HEK293 (cell line): ENCODE data around the gene CSNK1G2.

Source experiments
- CTCF ChIA-PET: fragments of 350-600 bp; formaldehyde crosslinking; extraction: SDS; loops from one replicate; lab custom pipeline; 2021; ENCODE audit warnings: antibody characterized with exemption; lab: Yijun Ruan, JAX
- POLR2A ChIA-PET: fragments of 300-600 bp; formaldehyde crosslinking; extraction: SDS; loops from one replicate; lab custom pipeline; 2020; ENCODE audit warnings: antibody characterized with exemption, inconsistent platforms; lab: Yijun Ruan, JAX
- H3K27ac ChIP-seq: fragments of 200-500 bp; sonication (Bioruptor generic); 2 replicates; pipeline ENCODE4 v1.5.1; 2014; ENCODE audit warnings: low read depth, low read length, control low read depth, inconsistent platforms; ENCODE audit errors: extremely low read depth
- H3K36me3 ChIP-seq, 2 experiments: fragments of 200-500 bp in 1 of 2; sonication (Bioruptor generic) in 1 of 2; 1 replicate in 1 of 2; 2 replicates in 1 of 2; pipeline ENCODE4 v1.5.1; 2014 to 2017; ENCODE audit warnings: inconsistent platforms in 2 of 2, low read length in 2 of 2; ENCODE audit not compliant: control insufficient read depth in 2 of 2, insufficient read depth in 1 of 2
- H3K4me1 ChIP-seq: fragments of 200-500 bp; sonication (Bioruptor generic); 2 replicates; pipeline ENCODE4 v1.5.1; 2014; ENCODE audit warnings: mild to moderate bottlenecking, low read length, inconsistent platforms; ENCODE audit not compliant: control insufficient read depth, insufficient read depth
- H3K4me3 ChIP-seq: 2 replicates; pipeline ENCODE4 v1.5.1; 2011; ENCODE audit warnings: low read depth, mild to moderate bottlenecking, control low read depth, low read length, moderate library complexity
- H3K9me3 ChIP-seq: fragments of 200-500 bp; sonication (Bioruptor generic); 2 replicates; pipeline ENCODE4 v1.5.1; 2014; ENCODE audit warnings: low read depth, low read length, inconsistent platforms; ENCODE audit not compliant: control insufficient read depth, insufficient read depth
- GLIS1 ChIP-seq: fragments of 450-650 bp; formaldehyde crosslinking; IDR thresholded peaks from 2 replicates; pipeline ENCODE4 v1.5.1; 2016; ENCODE audit warnings: missing biosample characterization, missing genetic modification characterization
- KLF1 ChIP-seq: fragments of 450-650 bp; formaldehyde crosslinking; IDR thresholded peaks from 2 replicates; pipeline ENCODE4 v1.5.1; 2016; ENCODE audit warnings: missing biosample characterization, missing genetic modification characterization
- KLF16 ChIP-seq: fragments of 450-650 bp; formaldehyde crosslinking; IDR thresholded peaks from 2 replicates; pipeline ENCODE4 v1.5.1; 2017; ENCODE audit warnings: missing biosample characterization, missing genetic modification characterization
- KLF8 ChIP-seq: fragments of 450-650 bp; formaldehyde crosslinking; IDR thresholded peaks from 2 replicates; pipeline ENCODE4 v1.5.1; 2016; ENCODE audit warnings: missing biosample characterization, missing genetic modification characterization
- MYNN ChIP-seq: fragments of 450-650 bp; formaldehyde crosslinking; IDR thresholded peaks from 2 replicates; pipeline ENCODE4 v1.5.1; 2016; ENCODE audit warnings: missing biosample characterization, missing genetic modification characterization, borderline replicate concordance
- SP2 ChIP-seq: fragments of 450-650 bp; formaldehyde crosslinking; IDR thresholded peaks from 2 replicates; pipeline ENCODE4 v1.5.1; 2016; ENCODE audit warnings: missing biosample characterization, missing genetic modification characterization
- ZBTB48 ChIP-seq: fragments of 450-650 bp; formaldehyde crosslinking; IDR thresholded peaks from 2 replicates; pipeline ENCODE4 v1.5.1; 2016; ENCODE audit warnings: missing biosample characterization, missing genetic modification characterization
- ZBTB7A ChIP-seq: fragments of 450-650 bp; formaldehyde crosslinking; IDR thresholded peaks from 2 replicates; pipeline ENCODE4 v1.5.1; 2016; ENCODE audit warnings: low read depth, missing biosample characterization, missing genetic modification characterization
- ZNF501 ChIP-seq: fragments of 450-650 bp; formaldehyde crosslinking; IDR thresholded peaks from 2 replicates; pipeline ENCODE4 v1.5.1; 2016; ENCODE audit warnings: missing biosample characterization, missing genetic modification characterization
- ZNF600 ChIP-seq: fragments of 450-650 bp; formaldehyde crosslinking; IDR thresholded peaks from 2 replicates; pipeline ENCODE4 v1.5.1; 2016; ENCODE audit warnings: missing biosample characterization, missing genetic modification characterization
- ZNF777 ChIP-seq: fragments of 450-650 bp; formaldehyde crosslinking; IDR thresholded peaks from 2 replicates; pipeline ENCODE4 v1.5.1; 2017; ENCODE audit warnings: missing biosample characterization, missing genetic modification characterization, borderline replicate concordance
- ZSCAN30 ChIP-seq: fragments of 450-650 bp; IDR thresholded peaks from 2 replicates; pipeline ENCODE4 v1.5.1; 2018; ENCODE audit warnings: missing biosample characterization, mild to moderate bottlenecking, missing genetic modification characterization, moderate library complexity
- ZXDB ChIP-seq: fragments of 450-650 bp; formaldehyde crosslinking; IDR thresholded peaks from 2 replicates; pipeline ENCODE4 v1.5.1; 2016; ENCODE audit warnings: missing biosample characterization, missing genetic modification characterization
- TF ChIP-seq, protein P1 (sequence below): fragments of 450-650 bp; formaldehyde crosslinking; IDR thresholded peaks from 2 replicates; pipeline ENCODE4 v1.5.1; 2017; ENCODE audit warnings: missing biosample characterization, missing genetic modification characterization
- TF ChIP-seq, protein P2 (sequence below): fragments of 450-650 bp; formaldehyde crosslinking; IDR thresholded peaks from 2 replicates; pipeline ENCODE4 v1.5.1; 2016; ENCODE audit warnings: missing biosample characterization, missing genetic modification characterization
- TF ChIP-seq, protein P3 (sequence below): fragments of 450-650 bp; formaldehyde crosslinking; conservative IDR thresholded peaks from 2 replicates; pipeline ENCODE4 v1.5.1; 2016; ENCODE audit warnings: low read depth, missing biosample characterization, missing genetic modification characterization
- TF ChIP-seq, protein P4 (sequence below): fragments of 450-650 bp; formaldehyde crosslinking; IDR thresholded peaks from 2 replicates; pipeline ENCODE4 v1.5.1; 2016; ENCODE audit warnings: missing biosample characterization, missing genetic modification characterization
- TF ChIP-seq, protein P5 (sequence below): fragments of 450-650 bp; formaldehyde crosslinking; IDR thresholded peaks from 2 replicates; pipeline ENCODE4 v1.5.1; 2017; ENCODE audit warnings: missing biosample characterization, missing genetic modification characterization
- TF ChIP-seq, protein P6 (sequence below): fragments of 450-650 bp; formaldehyde crosslinking; IDR thresholded peaks from 2 replicates; pipeline ENCODE4 v1.5.1; 2016; ENCODE audit warnings: missing biosample characterization, missing genetic modification characterization

Gene CSNK1G2

DNA sequence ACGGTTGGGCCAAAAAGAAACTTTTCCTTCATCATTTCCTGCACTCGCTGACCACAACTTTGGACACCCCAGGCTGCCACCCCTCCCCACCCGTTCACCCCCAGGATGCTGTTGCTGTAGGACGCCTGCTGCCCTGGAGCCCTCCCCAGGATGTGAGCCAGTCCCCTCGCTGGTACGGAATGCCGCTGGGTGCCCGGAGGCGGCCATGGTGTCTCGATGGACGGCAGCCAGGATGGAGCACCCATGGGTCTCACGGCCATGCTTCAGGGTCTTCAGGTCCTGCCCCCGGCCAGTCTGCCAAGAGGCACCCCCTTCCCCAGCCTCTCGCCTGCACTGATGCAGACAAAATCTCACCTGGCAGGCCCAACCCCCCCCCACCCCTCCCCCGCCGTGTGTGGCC is 15.4 kb upstream of the CSNK1G2 start:
- no peak overlapping the region for H3K27ac ChIP-seq
- CTCF ChIA-PET, result no interaction called here
- POLR2A ChIA-PET, result no interaction called here
- H3K4me3 ChIP-seq, result no peak overlapping the region
- peaks cover 0 to 38% of the 10 kb centered on the region in 2 experiments; a peak in 2 of 3 replicates for H3K36me3 ChIP-seq
- no peaks in the 10 kb centered on the region for H3K9me3 ChIP-seq
- TF ChIP-seq, protein P1, sequence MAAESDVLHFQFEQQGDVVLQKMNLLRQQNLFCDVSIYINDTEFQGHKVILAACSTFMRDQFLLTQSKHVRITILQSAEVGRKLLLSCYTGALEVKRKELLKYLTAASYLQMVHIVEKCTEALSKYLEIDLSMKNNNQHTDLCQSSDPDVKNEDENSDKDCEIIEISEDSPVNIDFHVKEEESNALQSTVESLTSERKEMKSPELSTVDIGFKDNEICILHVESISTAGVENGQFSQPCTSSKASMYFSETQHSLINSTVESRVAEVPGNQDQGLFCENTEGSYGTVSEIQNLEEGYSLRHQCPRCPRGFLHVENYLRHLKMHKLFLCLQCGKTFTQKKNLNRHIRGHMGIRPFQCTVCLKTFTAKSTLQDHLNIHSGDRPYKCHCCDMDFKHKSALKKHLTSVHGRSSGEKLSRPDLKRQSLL (tag by site-specific recombination), result no peak
- 0 out of 2 replicates have a peak, but pooled peaks have one; percentile 30 for TF ChIP-seq ZNF600 (tag by site-specific recombination)
- H3K4me1 ChIP-seq, result no peaks in the 10 kb centered on the region

DNA sequence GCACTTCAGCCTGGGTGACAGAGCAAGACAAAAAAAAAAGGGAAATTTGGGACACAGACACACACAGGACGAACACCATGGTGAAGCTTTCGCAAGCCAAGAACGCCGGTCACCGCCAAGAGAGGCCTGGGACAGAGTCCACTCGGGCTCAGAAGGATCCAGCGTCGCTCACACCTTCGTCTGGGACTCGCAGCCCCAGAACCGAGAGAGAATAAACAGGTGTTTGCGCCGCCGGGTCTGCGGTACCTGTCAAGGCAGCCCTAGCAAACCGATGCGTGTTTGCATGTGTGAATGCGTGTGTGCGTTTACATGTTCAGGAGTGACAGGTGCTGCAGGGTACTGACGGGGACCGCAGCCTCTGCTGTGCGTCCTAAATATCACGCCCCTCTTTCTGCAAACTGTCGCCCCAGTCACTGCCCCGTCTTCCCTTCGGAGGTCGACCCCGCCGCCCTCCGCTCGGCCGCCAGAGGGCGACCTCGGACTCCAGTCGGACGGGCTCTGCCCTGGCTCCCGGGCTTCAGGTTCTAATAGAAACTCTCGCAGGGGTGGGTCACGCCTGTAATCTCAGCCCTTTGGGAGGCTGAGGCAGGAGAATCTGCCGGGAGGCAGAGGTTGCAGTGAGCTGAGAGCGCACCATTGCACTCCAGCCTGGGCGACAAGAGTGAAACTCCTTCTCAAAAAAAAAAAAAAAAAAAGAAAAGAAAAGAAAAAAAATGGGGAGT is 11.8 kb upstream of the CSNK1G2 start:
- POLR2A ChIA-PET, result interaction anchor here (0.9 kb wide), 1 partner anchor 16 kb away, joined by 7 read pairs; no protein-coding TSS in a partner anchor
- H3K27ac ChIP-seq, result no peak overlapping the region
- peaks cover 0 to 7% of the 10 kb centered on the region in 2 experiments; a peak in 2 of 3 replicates for H3K36me3 ChIP-seq
- no peaks in the 10 kb centered on the region for H3K9me3 ChIP-seq
- H3K4me1 ChIP-seq, result no peaks in the 10 kb centered on the region
- CTCF ChIA-PET, result interaction anchor here (0.6 to 1.7 kb wide), 21 partner anchors 9 to 343 kb away, joined by 3 to 8 read pairs (median 4); no protein-coding TSS in a partner anchor
- H3K4me3 ChIP-seq, result peak overlapping the region; percentile 2
- TF ChIP-seq ZSCAN30 (peak; percentile 81), KLF8 (tag by site-specific recombination) (peak; percentile 57; the same call in 1 of the 2 replicates), ZBTB48 (tag by site-specific recombination) (no peak), GLIS1 (tag by site-specific recombination) (no peak), ZNF777 (tag by site-specific recombination) (no peak), KLF16 (tag by site-specific recombination) (no peak), SP2 (tag by site-specific recombination) (peak; percentile 10; the same call in 1 of the 2 replicates), MYNN (tag by site-specific recombination) (no peak), ZXDB (tag by site-specific recombination) (peak; percentile 58), KLF1 (tag by site-specific recombination) (peak; percentile 27; the same call in 1 of the 2 replicates), ZBTB7A (0 out of 2 replicates have a peak, but pooled peaks have one; percentile 7), ZNF501 (tag by site-specific recombination) (0 out of 2 replicates have a peak, but pooled peaks have one; percentile 21)
- TF ChIP-seq, protein P2, sequence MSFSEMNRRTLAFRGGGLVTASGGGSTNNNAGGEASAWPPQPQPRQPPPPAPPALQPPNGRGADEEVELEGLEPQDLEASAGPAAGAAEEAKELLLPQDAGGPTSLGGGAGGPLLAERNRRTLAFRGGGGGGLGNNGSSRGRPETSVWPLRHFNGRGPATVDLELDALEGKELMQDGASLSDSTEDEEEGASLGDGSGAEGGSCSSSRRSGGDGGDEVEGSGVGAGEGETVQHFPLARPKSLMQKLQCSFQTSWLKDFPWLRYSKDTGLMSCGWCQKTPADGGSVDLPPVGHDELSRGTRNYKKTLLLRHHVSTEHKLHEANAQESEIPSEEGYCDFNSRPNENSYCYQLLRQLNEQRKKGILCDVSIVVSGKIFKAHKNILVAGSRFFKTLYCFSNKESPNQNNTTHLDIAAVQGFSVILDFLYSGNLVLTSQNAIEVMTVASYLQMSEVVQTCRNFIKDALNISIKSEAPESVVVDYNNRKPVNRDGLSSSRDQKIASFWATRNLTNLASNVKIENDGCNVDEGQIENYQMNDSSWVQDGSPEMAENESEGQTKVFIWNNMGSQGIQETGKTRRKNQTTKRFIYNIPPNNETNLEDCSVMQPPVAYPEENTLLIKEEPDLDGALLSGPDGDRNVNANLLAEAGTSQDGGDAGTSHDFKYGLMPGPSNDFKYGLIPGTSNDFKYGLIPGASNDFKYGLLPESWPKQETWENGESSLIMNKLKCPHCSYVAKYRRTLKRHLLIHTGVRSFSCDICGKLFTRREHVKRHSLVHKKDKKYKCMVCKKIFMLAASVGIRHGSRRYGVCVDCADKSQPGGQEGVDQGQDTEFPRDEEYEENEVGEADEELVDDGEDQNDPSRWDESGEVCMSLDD (tag by site-specific recombination), result 0 out of 2 replicates have a peak, but pooled peaks have one; percentile 23
- TF ChIP-seq, protein P3, sequence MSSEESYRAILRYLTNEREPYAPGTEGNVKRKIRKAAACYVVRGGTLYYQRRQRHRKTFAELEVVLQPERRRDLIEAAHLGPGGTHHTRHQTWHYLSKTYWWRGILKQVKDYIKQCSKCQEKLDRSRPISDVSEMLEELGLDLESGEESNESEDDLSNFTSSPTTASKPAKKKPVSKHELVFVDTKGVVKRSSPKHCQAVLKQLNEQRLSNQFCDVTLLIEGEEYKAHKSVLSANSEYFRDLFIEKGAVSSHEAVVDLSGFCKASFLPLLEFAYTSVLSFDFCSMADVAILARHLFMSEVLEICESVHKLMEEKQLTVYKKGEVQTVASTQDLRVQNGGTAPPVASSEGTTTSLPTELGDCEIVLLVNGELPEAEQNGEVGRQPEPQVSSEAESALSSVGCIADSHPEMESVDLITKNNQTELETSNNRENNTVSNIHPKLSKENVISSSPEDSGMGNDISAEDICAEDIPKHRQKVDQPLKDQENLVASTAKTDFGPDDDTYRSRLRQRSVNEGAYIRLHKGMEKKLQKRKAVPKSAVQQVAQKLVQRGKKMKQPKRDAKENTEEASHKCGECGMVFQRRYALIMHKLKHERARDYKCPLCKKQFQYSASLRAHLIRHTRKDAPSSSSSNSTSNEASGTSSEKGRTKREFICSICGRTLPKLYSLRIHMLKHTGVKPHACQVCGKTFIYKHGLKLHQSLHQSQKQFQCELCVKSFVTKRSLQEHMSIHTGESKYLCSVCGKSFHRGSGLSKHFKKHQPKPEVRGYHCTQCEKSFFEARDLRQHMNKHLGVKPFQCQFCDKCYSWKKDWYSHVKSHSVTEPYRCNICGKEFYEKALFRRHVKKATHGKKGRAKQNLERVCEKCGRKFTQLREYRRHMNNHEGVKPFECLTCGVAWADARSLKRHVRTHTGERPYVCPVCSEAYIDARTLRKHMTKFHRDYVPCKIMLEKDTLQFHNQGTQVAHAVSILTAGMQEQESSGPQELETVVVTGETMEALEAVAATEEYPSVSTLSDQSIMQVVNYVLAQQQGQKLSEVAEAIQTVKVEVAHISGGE (tag by site-specific recombination), result 0 out of 2 replicates have a peak, but pooled peaks have one; percentile 21
- TF ChIP-seq, protein P4, sequence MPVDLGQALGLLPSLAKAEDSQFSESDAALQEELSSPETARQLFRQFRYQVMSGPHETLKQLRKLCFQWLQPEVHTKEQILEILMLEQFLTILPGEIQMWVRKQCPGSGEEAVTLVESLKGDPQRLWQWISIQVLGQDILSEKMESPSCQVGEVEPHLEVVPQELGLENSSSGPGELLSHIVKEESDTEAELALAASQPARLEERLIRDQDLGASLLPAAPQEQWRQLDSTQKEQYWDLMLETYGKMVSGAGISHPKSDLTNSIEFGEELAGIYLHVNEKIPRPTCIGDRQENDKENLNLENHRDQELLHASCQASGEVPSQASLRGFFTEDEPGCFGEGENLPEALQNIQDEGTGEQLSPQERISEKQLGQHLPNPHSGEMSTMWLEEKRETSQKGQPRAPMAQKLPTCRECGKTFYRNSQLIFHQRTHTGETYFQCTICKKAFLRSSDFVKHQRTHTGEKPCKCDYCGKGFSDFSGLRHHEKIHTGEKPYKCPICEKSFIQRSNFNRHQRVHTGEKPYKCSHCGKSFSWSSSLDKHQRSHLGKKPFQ (tag by site-specific recombination), result no peak
- TF ChIP-seq, protein P5, sequence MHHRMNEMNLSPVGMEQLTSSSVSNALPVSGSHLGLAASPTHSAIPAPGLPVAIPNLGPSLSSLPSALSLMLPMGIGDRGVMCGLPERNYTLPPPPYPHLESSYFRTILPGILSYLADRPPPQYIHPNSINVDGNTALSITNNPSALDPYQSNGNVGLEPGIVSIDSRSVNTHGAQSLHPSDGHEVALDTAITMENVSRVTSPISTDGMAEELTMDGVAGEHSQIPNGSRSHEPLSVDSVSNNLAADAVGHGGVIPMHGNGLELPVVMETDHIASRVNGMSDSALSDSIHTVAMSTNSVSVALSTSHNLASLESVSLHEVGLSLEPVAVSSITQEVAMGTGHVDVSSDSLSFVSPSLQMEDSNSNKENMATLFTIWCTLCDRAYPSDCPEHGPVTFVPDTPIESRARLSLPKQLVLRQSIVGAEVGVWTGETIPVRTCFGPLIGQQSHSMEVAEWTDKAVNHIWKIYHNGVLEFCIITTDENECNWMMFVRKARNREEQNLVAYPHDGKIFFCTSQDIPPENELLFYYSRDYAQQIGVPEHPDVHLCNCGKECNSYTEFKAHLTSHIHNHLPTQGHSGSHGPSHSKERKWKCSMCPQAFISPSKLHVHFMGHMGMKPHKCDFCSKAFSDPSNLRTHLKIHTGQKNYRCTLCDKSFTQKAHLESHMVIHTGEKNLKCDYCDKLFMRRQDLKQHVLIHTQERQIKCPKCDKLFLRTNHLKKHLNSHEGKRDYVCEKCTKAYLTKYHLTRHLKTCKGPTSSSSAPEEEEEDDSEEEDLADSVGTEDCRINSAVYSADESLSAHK (tag by site-specific recombination), result peak; percentile 95
- TF ChIP-seq, protein P6, sequence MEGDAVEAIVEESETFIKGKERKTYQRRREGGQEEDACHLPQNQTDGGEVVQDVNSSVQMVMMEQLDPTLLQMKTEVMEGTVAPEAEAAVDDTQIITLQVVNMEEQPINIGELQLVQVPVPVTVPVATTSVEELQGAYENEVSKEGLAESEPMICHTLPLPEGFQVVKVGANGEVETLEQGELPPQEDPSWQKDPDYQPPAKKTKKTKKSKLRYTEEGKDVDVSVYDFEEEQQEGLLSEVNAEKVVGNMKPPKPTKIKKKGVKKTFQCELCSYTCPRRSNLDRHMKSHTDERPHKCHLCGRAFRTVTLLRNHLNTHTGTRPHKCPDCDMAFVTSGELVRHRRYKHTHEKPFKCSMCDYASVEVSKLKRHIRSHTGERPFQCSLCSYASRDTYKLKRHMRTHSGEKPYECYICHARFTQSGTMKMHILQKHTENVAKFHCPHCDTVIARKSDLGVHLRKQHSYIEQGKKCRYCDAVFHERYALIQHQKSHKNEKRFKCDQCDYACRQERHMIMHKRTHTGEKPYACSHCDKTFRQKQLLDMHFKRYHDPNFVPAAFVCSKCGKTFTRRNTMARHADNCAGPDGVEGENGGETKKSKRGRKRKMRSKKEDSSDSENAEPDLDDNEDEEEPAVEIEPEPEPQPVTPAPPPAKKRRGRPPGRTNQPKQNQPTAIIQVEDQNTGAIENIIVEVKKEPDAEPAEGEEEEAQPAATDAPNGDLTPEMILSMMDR (tag by site-specific recombination), result peak; percentile 52
